Measurements from ENCODE around the gene MAP9. TPM values are rescaled to one million over a fixed set of nuclear protein-coding genes. Genes with fewer than 3 reads are reported as not detected.

MAP9 gene
- total RNA-seq, 1 donor from 2014 or later = 21.0 TPM

GRCh38 chr4:155400893-155401292 lies 24.1 kb upstream of the MAP9 start:
- H3K36me3 Mint-ChIP-seq (ENCODE audit: low read depth, unreplicated experiment) = no peaks in the 10 kb centered on the region
- no peaks in the 10 kb centered on the region for H3K36me3 ChIP-seq (ENCODE audit: insufficient read depth, low read length)
- no peaks in the 10 kb centered on the region for H3K79me2 ChIP-seq (ENCODE audit: insufficient read depth, low read length)
- H2AFZ ChIP-seq (ENCODE audit: low read depth, low read length) = no peak overlapping the region
- H3K4me3 Mint-ChIP-seq (ENCODE audit: unreplicated experiment) = no peak overlapping the region
- H3K4me1 Mint-ChIP-seq (ENCODE audit: low read depth, unreplicated experiment) = no peaks in the 10 kb centered on the region
- no peak overlapping the region for H3K27ac ChIP-seq (ENCODE audit: low read depth, low read length)
- H3K27ac Mint-ChIP-seq (ENCODE audit: unreplicated experiment) = no peak overlapping the region
- H3K9me3 Mint-ChIP-seq (ENCODE audit: unreplicated experiment) = no peaks in the 10 kb centered on the region
- no peaks in the 10 kb centered on the region for H3K4me1 ChIP-seq (ENCODE audit: insufficient read depth, low read length)
- no peak for TF ChIP-seq EZH2 (IDR thresholded peaks at IDR 0.05; ENCODE audit: insufficient read depth, low read length)
- TF ChIP-seq CTCF (IDR thresholded peaks at IDR 0.05; ENCODE audit: insufficient read depth, low read depth, low read length) = no peak
- H3K9me3 ChIP-seq (ENCODE audit: insufficient read depth, low read depth, low read length) = no peaks in the 10 kb centered on the region
- H3K4me3 ChIP-seq (ENCODE audit: insufficient read depth, low read depth, low read length) = no peak overlapping the region
- peaks cover 2% of the 10 kb centered on the region for H3K27me3 ChIP-seq (ENCODE audit: insufficient read depth, low read length)
- H3K9ac ChIP-seq (ENCODE audit: low read length) = no peak overlapping the region
- DNase-seq (ENCODE audit: low read depth) (no peak), FAIRE-seq (no peak)
- H4K20me1 ChIP-seq (ENCODE audit: insufficient read depth, low read length) = no peaks in the 10 kb centered on the region
- H3K27me3 Mint-ChIP-seq (ENCODE audit: low read depth, unreplicated experiment) = peaks cover 11% of the 10 kb centered on the region
- no peak overlapping the region for H3K4me2 ChIP-seq (ENCODE audit: low read length)

- Mint-ChIP-seq H3K27me3 (ENCODE audit: low read depth, unreplicated experiment) (peaks cover 11% of the 10 kb centered on the region), H3K4me1 (ENCODE audit: low read depth, unreplicated experiment) (no peaks in the 10 kb centered on the region), H3K4me3 (ENCODE audit: unreplicated experiment) (no peak overlapping the region), H3K9me3 (ENCODE audit: unreplicated experiment) (no peaks in the 10 kb centered on the region), H3K36me3 (ENCODE audit: low read depth, unreplicated experiment) (no peaks in the 10 kb centered on the region), H3K27ac (ENCODE audit: unreplicated experiment) (no peak overlapping the region)
- FAIRE-seq (no peak), DNase-seq (ENCODE audit: low read depth) (no peak)
- H3K4me2 ChIP-seq (ENCODE audit: low read length) = no peak overlapping the region
- TF ChIP-seq CTCF (IDR thresholded peaks at IDR 0.05; ENCODE audit: insufficient read depth, low read depth, low read length) (no peak), EZH2 (IDR thresholded peaks at IDR 0.05; ENCODE audit: insufficient read depth, low read length) (no peak)
- H3K9ac ChIP-seq (ENCODE audit: low read length) = no peak overlapping the region
- no peaks in the 10 kb centered on the region for H3K79me2 ChIP-seq (ENCODE audit: insufficient read depth, low read length)
- H3K4me1 ChIP-seq (ENCODE audit: insufficient read depth, low read length) = no peaks in the 10 kb centered on the region
- H4K20me1 ChIP-seq (ENCODE audit: insufficient read depth, low read length) = no peaks in the 10 kb centered on the region
- H3K27me3 ChIP-seq (ENCODE audit: insufficient read depth, low read length) = peaks cover 2% of the 10 kb centered on the region
- no peaks in the 10 kb centered on the region for H3K9me3 ChIP-seq (ENCODE audit: insufficient read depth, low read depth, low read length)
- no peak overlapping the region for H3K4me3 ChIP-seq (ENCODE audit: insufficient read depth, low read depth, low read length)
- no peak overlapping the region for H3K27ac ChIP-seq (ENCODE audit: low read depth, low read length)
- no peak overlapping the region for H2AFZ ChIP-seq (ENCODE audit: low read depth, low read length)
- no peaks in the 10 kb centered on the region for H3K36me3 ChIP-seq (ENCODE audit: insufficient read depth, low read length)
Observed at GRCh38 chr4:155399974-155400697, 23.4 kb upstream of the MAP9 start.

Measured in astrocyte (in vitro differentiated cells and primary cell).